ENCODE measurements around the gene CSMD2. TPM values are rescaled to one million over a fixed set of nuclear protein-coding genes. Genes with fewer than 3 reads are reported as not detected.

The CSMD2 gene
- total and polyA plus RNA-seq, 2 of the 8 experiments (the other 6 are each of a cell fraction or from before 2014, with no cell fraction given) = 7.0 to 14.7 TPM

GRCh38 chr1:33848205-33848937 is 316.7 kb downstream of the CSMD2 start:
- Histone ChIP-seq H4K8ac (ENCODE audit: extremely low read depth, insufficient read depth, low read length) (no peak overlapping the region), H2AFZ (ENCODE audit: low read length) (no peak overlapping the region), H4K20me1 (replicated peaks in 1 of 2; ENCODE audit: control insufficient read depth in 1 of 2, insufficient read depth in 2 of 2, low read length in 2 of 2) (peaks cover 1 to 2% of the 10 kb centered on the region in 2 experiments), H3K23ac (ENCODE audit: insufficient read length) (no peak overlapping the region), H3K27ac (ENCODE audit: low read depth, low read length) (no peak overlapping the region), H2BK12ac (ENCODE audit: low read depth, low read length) (no peak overlapping the region), H2BK15ac (ENCODE audit: low read length) (no peak overlapping the region), H3K18ac (ENCODE audit: extremely low read depth, low read length) (no peak overlapping the region), H2BK5ac (ENCODE audit: low read depth, low read length) (no peak overlapping the region), H3K79me2 (ENCODE audit: control insufficient read depth in 1 of 2, insufficient read depth in 2 of 2, low read length in 2 of 2) (no peaks in the 10 kb centered on the region), H2AK5ac (ENCODE audit: low read depth, low read length) (no peak overlapping the region), H3K4me2 (ENCODE audit: insufficient read depth in 1 of 2, low read depth in 2 of 2, low read length in 2 of 2) (peak overlapping the region; percentile 18 to 35; a peak in 3 of 4 replicates), H2BK20ac (ENCODE audit: low read length) (no peak overlapping the region), H3K23me2 (ENCODE audit: low read depth, low read length) (0 out of 2 replicates have a peak, but pooled peaks cover 1% of the 10 kb centered on the region), H3K79me1 (ENCODE audit: low read depth, low read length) (no peaks in the 10 kb centered on the region), H3K14ac (ENCODE audit: insufficient read length) (no peak overlapping the region), H3K9ac (replicated peaks in 1 of 4; ENCODE audit: extremely low read depth in 1 of 4, low read depth in 3 of 4, low read length in 3 of 4) (no peak overlapping the region), H3K36me3 (ENCODE audit: control insufficient read depth in 2 of 4, insufficient read depth in 4 of 4, low read length in 3 of 4) (peaks cover 0 to 2% (median 0%) of the 10 kb centered on the region in 4 experiments; a peak in 2 of 8 replicates), H3K4me1 (replicated peaks in 1 of 4; ENCODE audit: control insufficient read depth in 3 of 4, insufficient read depth in 4 of 4, low read length in 3 of 4) (peaks cover 4 to 33% (median 10%) of the 10 kb centered on the region in 4 experiments; a peak in 6 of 7 replicates), H4K5ac (ENCODE audit: insufficient read length, low read depth, low read length) (no peak overlapping the region), H3K9me3 (ENCODE audit: insufficient read depth in 2 of 2, low read depth in 1 of 2, low read length in 1 of 2) (no peaks in the 10 kb centered on the region), H3K4me3 (ENCODE audit: extremely low read depth in 1 of 4, insufficient read depth in 2 of 4, low read depth in 3 of 4, low read length in 4 of 4) (no peak overlapping the region), H2BK120ac (replicated peaks; ENCODE audit: low read depth, low read length) (no peak overlapping the region), H3K56ac (replicated peaks; ENCODE audit: insufficient read length, low read depth, low read length) (no peak overlapping the region), H3K4ac (replicated peaks; ENCODE audit: insufficient read length, low read depth, low read length) (no peak overlapping the region), H3K27me3 (replicated peaks in 1 of 4; ENCODE audit: control insufficient read depth in 3 of 4, extremely low read depth in 1 of 4, insufficient read depth in 3 of 4, low read length in 3 of 4) (no peaks in the 10 kb centered on the region), H4K91ac (replicated peaks; ENCODE audit: insufficient read length, low read length) (no peak overlapping the region)
- 0 out of 2 replicates have a peak, but pooled peaks have one; percentile 45 for TF ChIP-seq SP1 (IDR thresholded peaks at IDR 0.05; ENCODE audit: low read depth, low read length)
- TF ChIP-seq CHD1 (IDR thresholded peaks at IDR 0.05; ENCODE audit: low read depth, low read length) = no peak
- TF ChIP-seq KDM1A (IDR thresholded peaks at IDR 0.05; ENCODE audit: borderline replicate concordance, low read length) = peak; percentile 52; the same call in 1 of the 2 replicates
- FAIRE-seq = no peak
- WGBS, 2 experiments (ENCODE audit: extremely low coverage in 1 of 2, insufficient coverage in 1 of 2, insufficient read length in 1 of 2, insufficient replicate concordance in 2 of 2, low coverage in 1 of 2, low lambda C conversion rate in 2 of 2, missing lambda C conversion rate in 1 of 2) = 37% methylated on average over 4 of the region's 4 CpGs; no CpG with 5 or more reads in 1 of the 2 experiments
- DNase-seq (ENCODE audit: low read depth in 1 of 2, low spot score in 2 of 2) = no peak
- ChIA-PET POLR2A (ENCODE audit: partially characterized antibody) (interaction anchor here (0.6 to 1.6 kb wide), 2 partner anchors 13 to 1777 kb away, joined by 3 read pairs; no protein-coding TSS in a partner anchor), CTCF (ENCODE audit: partially characterized antibody) (no interaction called here)
